ENCODE measurements around the gene DYRK1A.
A peak's percentile ranks its signal among the peaks of the same experiment; 100 is the strongest.

- TF ChIP-seq CTCF (IDR thresholded peaks at IDR 0.05; ENCODE audit: low read depth, low read length) (no peak), POLR2A (IDR thresholded peaks at IDR 0.05; ENCODE audit: extremely low read depth, insufficient read length) (peak; percentile 11)
These were observed at the start of gene DYRK1A for GRCh38 chr21:37366482-37367316.

Data from NB4 (cell line).